SK-N-SH treated with all-trans-retinoic acid at 6 μM for 48 hours (cell line): ENCODE measurements around the gene RNASE8.

Experiments used
- ATAC-seq: fragments of 200-7000 bp; cut with Tn5 transposase; 3 replicates; pipeline ENCODE4 v1.9.1; 2020; ENCODE audit warnings: mild to moderate bottlenecking, moderate library complexity
- BACH2 ChIP-seq: fragments of 250-450 bp; sonication (Bioruptor Pico); IDR thresholded peaks from 2 replicates; pipeline ENCODE4 v1.9.0; 2021; ENCODE audit warnings: mild to moderate bottlenecking, borderline replicate concordance
- CSDC2 ChIP-seq: fragments of 250-450 bp; sonication (Bioruptor Pico); IDR thresholded peaks from 2 replicates; pipeline ENCODE4 v1.5.0; 2020; ENCODE audit warnings: mild to moderate bottlenecking, moderate library complexity
- ESRRG ChIP-seq: fragments of 250-450 bp; sonication (Bioruptor Pico); IDR thresholded peaks from 2 replicates; pipeline ENCODE4 v1.6.1; 2021; ENCODE audit warnings: mild to moderate bottlenecking
- GLIS3 ChIP-seq: fragments of 250-450 bp; sonication (Bioruptor Pico); IDR thresholded peaks from 2 replicates; pipeline ENCODE4 v1.5.0; 2020; ENCODE audit warnings: mild to moderate bottlenecking, moderate library complexity
- ISL1 ChIP-seq: fragments of 250-450 bp; sonication (Bioruptor Pico); IDR thresholded peaks from 2 replicates; pipeline ENCODE4 v2.1.2; 2022; ENCODE audit warnings: mild to moderate bottlenecking, moderate library complexity
- PPARA ChIP-seq: fragments of 250-450 bp; sonication (Bioruptor Pico); IDR thresholded peaks from 2 replicates; pipeline ENCODE4 v1.5.0; 2020; ENCODE audit warnings: mild to moderate bottlenecking, borderline replicate concordance
- RARB ChIP-seq: fragments of 250-450 bp; sonication (Bioruptor Pico); IDR thresholded peaks from 2 replicates; pipeline ENCODE4 v1.8.0; 2021; ENCODE audit warnings: mild to moderate bottlenecking, moderate library complexity
- SNAI2 ChIP-seq: fragments of 250-450 bp; sonication (Bioruptor Pico); IDR thresholded peaks from 2 replicates; pipeline ENCODE4 v1.5.0; 2020; ENCODE audit warnings: mild to moderate bottlenecking, moderate library complexity
- TCF4 ChIP-seq: fragments of 250-450 bp; sonication (Bioruptor Pico); IDR thresholded peaks from 2 replicates; pipeline ENCODE4 v1.8.0; 2021; ENCODE audit warnings: mild to moderate bottlenecking, moderate library complexity, borderline replicate concordance
- ZFP3 ChIP-seq: fragments of 250-450 bp; sonication (Bioruptor Pico); IDR thresholded peaks from 2 replicates; pipeline ENCODE4 v1.5.0; 2020; ENCODE audit warnings: mild to moderate bottlenecking, moderate library complexity
- ZFP30 ChIP-seq: fragments of 450-650 bp; formaldehyde crosslinking; IDR thresholded peaks from 2 replicates; pipeline ENCODE4 v1.5.0; 2022; ENCODE audit warnings: mild to moderate bottlenecking, moderate library complexity
- ZNF565 ChIP-seq: fragments of 450-650 bp; formaldehyde crosslinking; conservative IDR thresholded peaks from 2 replicates; pipeline ENCODE4 v1.5.0; 2020; ENCODE audit warnings: low read depth, mild to moderate bottlenecking, moderate library complexity
- TF ChIP-seq, protein P1 (sequence below): fragments of 250-450 bp; sonication (Bioruptor Pico); IDR thresholded peaks from 2 replicates; pipeline ENCODE4 v1.5.0; 2020; ENCODE audit warnings: mild to moderate bottlenecking, moderate library complexity
- TF ChIP-seq, protein P2 (sequence below): fragments of 250-450 bp; sonication (Bioruptor Pico); IDR thresholded peaks from 2 replicates; pipeline ENCODE4 v1.8.0; 2020; ENCODE audit warnings: mild to moderate bottlenecking, moderate library complexity, borderline replicate concordance
- TF ChIP-seq, protein P3 (sequence below): fragments of 250-450 bp; sonication (Bioruptor Pico); IDR thresholded peaks from 2 replicates; pipeline ENCODE4 v1.8.0; 2021; ENCODE audit warnings: low read depth, mild to moderate bottlenecking, moderate library complexity, borderline replicate concordance
- TF ChIP-seq, protein P4 (sequence below): fragments of 250-450 bp; sonication (Bioruptor Pico); IDR thresholded peaks from 2 replicates; pipeline ENCODE4 v1.5.1; 2021; ENCODE audit warnings: mild to moderate bottlenecking, moderate library complexity

RNASE8 gene

DNA sequence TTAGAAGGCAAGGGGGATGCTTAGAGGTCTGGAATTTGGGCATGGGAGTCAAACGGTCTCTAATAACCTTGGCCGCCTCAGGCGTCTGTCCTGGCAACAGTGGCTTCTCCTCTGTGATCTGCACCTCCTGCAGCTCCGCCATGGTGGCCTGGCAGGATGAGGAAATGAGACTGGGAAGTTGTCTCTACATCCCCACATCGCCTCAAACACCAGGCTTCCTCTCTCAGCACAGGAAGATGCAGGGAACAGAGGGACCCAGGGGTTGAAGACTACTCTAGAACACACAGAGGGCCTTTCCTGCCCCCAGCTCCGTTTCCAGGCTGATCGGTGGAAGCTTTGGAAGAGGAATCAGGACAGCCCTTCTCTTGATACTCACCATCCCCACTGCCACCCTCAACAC, 34.4 kb upstream of the RNASE8 start:
- no peak for ATAC-seq
- no peak for TF ChIP-seq ZFP3 (CRISPR knock-in tag)
- TF ChIP-seq ZFP30 (CRISPR knock-in tag): no peak
- TF ChIP-seq, protein P1, sequence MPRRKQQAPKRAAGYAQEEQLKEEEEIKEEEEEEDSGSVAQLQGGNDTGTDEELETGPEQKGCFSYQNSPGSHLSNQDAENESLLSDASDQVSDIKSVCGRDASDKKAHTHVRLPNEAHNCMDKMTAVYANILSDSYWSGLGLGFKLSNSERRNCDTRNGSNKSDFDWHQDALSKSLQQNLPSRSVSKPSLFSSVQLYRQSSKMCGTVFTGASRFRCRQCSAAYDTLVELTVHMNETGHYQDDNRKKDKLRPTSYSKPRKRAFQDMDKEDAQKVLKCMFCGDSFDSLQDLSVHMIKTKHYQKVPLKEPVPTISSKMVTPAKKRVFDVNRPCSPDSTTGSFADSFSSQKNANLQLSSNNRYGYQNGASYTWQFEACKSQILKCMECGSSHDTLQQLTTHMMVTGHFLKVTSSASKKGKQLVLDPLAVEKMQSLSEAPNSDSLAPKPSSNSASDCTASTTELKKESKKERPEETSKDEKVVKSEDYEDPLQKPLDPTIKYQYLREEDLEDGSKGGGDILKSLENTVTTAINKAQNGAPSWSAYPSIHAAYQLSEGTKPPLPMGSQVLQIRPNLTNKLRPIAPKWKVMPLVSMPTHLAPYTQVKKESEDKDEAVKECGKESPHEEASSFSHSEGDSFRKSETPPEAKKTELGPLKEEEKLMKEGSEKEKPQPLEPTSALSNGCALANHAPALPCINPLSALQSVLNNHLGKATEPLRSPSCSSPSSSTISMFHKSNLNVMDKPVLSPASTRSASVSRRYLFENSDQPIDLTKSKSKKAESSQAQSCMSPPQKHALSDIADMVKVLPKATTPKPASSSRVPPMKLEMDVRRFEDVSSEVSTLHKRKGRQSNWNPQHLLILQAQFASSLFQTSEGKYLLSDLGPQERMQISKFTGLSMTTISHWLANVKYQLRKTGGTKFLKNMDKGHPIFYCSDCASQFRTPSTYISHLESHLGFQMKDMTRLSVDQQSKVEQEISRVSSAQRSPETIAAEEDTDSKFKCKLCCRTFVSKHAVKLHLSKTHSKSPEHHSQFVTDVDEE (CRISPR knock-in tag): no peak
- TF ChIP-seq RARB (CRISPR knock-in tag): no peak
- TF ChIP-seq PPARA: no peak
- TF ChIP-seq, protein P2, sequence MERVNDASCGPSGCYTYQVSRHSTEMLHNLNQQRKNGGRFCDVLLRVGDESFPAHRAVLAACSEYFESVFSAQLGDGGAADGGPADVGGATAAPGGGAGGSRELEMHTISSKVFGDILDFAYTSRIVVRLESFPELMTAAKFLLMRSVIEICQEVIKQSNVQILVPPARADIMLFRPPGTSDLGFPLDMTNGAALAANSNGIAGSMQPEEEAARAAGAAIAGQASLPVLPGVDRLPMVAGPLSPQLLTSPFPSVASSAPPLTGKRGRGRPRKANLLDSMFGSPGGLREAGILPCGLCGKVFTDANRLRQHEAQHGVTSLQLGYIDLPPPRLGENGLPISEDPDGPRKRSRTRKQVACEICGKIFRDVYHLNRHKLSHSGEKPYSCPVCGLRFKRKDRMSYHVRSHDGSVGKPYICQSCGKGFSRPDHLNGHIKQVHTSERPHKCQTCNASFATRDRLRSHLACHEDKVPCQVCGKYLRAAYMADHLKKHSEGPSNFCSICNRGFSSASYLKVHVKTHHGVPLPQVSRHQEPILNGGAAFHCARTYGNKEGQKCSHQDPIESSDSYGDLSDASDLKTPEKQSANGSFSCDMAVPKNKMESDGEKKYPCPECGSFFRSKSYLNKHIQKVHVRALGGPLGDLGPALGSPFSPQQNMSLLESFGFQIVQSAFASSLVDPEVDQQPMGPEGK (CRISPR knock-in tag): no peak
- no peak for TF ChIP-seq ESRRG (CRISPR knock-in tag)
- TF ChIP-seq, protein P3, sequence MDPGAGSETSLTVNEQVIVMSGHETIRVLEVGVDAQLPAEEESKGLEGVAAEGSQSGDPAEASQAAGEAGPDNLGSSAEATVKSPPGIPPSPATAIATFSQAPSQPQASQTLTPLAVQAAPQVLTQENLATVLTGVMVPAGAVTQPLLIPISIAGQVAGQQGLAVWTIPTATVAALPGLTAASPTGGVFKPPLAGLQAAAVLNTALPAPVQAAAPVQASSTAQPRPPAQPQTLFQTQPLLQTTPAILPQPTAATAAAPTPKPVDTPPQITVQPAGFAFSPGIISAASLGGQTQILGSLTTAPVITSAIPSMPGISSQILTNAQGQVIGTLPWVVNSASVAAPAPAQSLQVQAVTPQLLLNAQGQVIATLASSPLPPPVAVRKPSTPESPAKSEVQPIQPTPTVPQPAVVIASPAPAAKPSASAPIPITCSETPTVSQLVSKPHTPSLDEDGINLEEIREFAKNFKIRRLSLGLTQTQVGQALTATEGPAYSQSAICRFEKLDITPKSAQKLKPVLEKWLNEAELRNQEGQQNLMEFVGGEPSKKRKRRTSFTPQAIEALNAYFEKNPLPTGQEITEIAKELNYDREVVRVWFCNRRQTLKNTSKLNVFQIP: no peak
- no peak for TF ChIP-seq ZNF565 (CRISPR knock-in tag)

DNA sequence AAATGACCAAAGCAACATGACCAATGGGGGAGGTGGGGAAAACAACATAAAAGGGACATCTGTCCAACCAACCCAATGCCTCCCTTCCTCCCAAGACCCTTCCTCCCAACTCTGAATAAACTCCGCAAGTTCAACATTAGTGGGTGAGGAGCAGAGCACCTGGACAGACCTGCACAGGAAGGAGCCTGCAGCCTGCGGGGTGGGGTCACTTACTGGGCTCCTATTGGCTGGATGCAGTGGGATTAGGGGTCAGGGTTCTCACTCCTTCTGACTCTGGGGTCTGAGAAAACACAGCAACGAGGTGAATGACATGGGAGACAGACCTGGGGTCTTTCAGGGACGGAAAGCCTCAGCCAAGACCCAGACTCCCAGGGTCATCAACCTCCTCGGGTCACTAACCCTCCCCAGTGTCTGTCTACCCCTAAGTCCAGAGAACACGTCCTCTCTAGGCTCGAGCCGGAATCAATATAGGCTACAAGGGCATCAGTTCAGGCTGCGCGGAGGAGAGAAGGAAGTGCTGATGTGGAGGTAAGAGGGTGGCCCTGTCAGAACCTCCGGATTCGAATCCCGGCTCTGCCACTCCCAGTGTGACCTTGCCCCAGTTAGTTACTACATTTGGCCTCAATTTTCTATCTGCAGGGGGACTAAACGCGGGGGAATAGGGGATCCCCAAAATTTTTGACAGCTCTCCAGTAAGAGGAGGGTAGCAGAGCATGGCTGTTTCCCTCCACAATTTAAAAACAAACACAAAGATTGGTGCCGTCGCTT, 33.6 kb upstream of the RNASE8 start:
- TF ChIP-seq GLIS3 (CRISPR knock-in tag) (no peak), TCF4 (CRISPR knock-in tag) (no peak), SNAI2 (CRISPR knock-in tag) (no peak), ESRRG (CRISPR knock-in tag) (no peak), ISL1 (CRISPR knock-in tag) (no peak), BACH2 (no peak), PPARA (no peak), CSDC2 (CRISPR knock-in tag) (no peak)
- TF ChIP-seq, protein P1 (CRISPR knock-in tag): no peak
- TF ChIP-seq, protein P3: no peak
- TF ChIP-seq, protein P4, sequence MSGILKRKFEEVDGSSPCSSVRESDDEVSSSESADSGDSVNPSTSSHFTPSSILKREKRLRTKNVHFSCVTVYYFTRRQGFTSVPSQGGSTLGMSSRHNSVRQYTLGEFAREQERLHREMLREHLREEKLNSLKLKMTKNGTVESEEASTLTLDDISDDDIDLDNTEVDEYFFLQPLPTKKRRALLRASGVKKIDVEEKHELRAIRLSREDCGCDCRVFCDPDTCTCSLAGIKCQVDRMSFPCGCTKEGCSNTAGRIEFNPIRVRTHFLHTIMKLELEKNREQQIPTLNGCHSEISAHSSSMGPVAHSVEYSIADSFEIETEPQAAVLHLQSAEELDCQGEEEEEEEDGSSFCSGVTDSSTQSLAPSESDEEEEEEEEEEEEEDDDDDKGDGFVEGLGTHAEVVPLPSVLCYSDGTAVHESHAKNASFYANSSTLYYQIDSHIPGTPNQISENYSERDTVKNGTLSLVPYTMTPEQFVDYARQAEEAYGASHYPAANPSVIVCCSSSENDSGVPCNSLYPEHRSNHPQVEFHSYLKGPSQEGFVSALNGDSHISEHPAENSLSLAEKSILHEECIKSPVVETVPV (CRISPR knock-in tag): no peak
- no peak for ATAC-seq
